H1 (cell line): ENCODE results near the gene PPP1R12B. TPM values are rescaled to one million over a fixed set of nuclear protein-coding genes. Genes with fewer than 3 reads are reported as not detected.
A peak's percentile ranks its signal among the peaks of the same experiment; 100 is the strongest.

Experiments used
- CTCF ChIA-PET: fragments of 300-600 bp; sonication (Branson Sonifier 250); formaldehyde crosslinking; loops from one replicate; lab custom pipeline; 2021; ENCODE audit not compliant: partially characterized antibody; lab: Charles Lee
- POLR2A ChIA-PET: fragments of 300-600 bp; sonication (Branson Sonifier 250); formaldehyde crosslinking; loops from one replicate; lab custom pipeline; 2021; ENCODE audit warnings: inconsistent platforms; ENCODE audit not compliant: partially characterized antibody; lab: Charles Lee
- DNase-seq, 2 experiments: peaks; one replicate each; pipeline versions ENCODE4 v3.0.0 to v3.0.0-alpha.2; 2010 to 2022; ENCODE audit warnings: low spot score in 2 of 2, low read depth in 1 of 2, mixed read lengths in 1 of 2
- FAIRE-seq: peaks from 2 replicates; lab custom pipeline; 2011; peaks lifted over from hg19 to GRCh38; lab: Jason Lieb, UNC
- H2AFZ ChIP-seq: 2 replicates; pipeline ENCODE4 v1.8.1; 2012; ENCODE audit warnings: low read length, inconsistent platforms
- H2AK5ac ChIP-seq: 2 replicates; pipeline ENCODE4 v1.6.1; 2013; ENCODE audit warnings: low read depth, low read length
- H2BK120ac ChIP-seq: replicated peaks from 2 replicates; pipeline ENCODE3; 2013; ENCODE audit warnings: low read depth, low read length, inconsistent platforms
- H2BK12ac ChIP-seq: 2 replicates; pipeline ENCODE4 v1.6.1; 2013; ENCODE audit warnings: low read depth, low read length
- H2BK15ac ChIP-seq: 2 replicates; pipeline ENCODE4 v1.6.1; 2013; ENCODE audit warnings: low read length
- H2BK20ac ChIP-seq: 2 replicates; pipeline ENCODE4 v1.6.1; 2013; ENCODE audit warnings: low read length
- H2BK5ac ChIP-seq: 2 replicates; pipeline ENCODE4 v1.6.1; 2013; ENCODE audit warnings: low read depth, low read length
- H3K14ac ChIP-seq: 2 replicates; pipeline ENCODE4 v1.6.1; 2013; ENCODE audit warnings: inconsistent platforms; ENCODE audit not compliant: insufficient read length
- H3K18ac ChIP-seq: 2 replicates; pipeline ENCODE4 v1.6.1; 2013; ENCODE audit warnings: low read length; ENCODE audit errors: extremely low read depth
- H3K23ac ChIP-seq: 2 replicates; pipeline ENCODE4 v1.6.1; 2013; ENCODE audit warnings: inconsistent platforms; ENCODE audit not compliant: insufficient read length
- H3K23me2 ChIP-seq: 2 replicates; pipeline ENCODE4 v1.6.1; 2013; ENCODE audit warnings: low read depth, low read length
- H3K27ac ChIP-seq: 2 replicates; pipeline ENCODE4 v1.6.1; 2011; ENCODE audit warnings: low read depth, low read length, inconsistent platforms
- H3K27me3 ChIP-seq, 4 experiments: replicated peaks in 1 of 4; 1 replicate in 1 of 4; 2 replicates in 3 of 4; pipeline versions ENCODE4 v1.6.1 to v1.8.1; 2011 to 2013; ENCODE audit warnings: low read length in 3 of 4, mild to moderate bottlenecking in 3 of 4, inconsistent platforms in 2 of 4, mixed read lengths in 2 of 4, moderate library complexity in 1 of 4; ENCODE audit not compliant: control insufficient read depth in 3 of 4, insufficient read depth in 3 of 4; ENCODE audit errors: extremely low read depth in 1 of 4
- H3K36me3 ChIP-seq, 4 experiments: 2 replicates each; pipeline versions ENCODE4 v1.6.1 to v1.8.1; 2011 to 2013; ENCODE audit warnings: mild to moderate bottlenecking in 4 of 4, low read length in 3 of 4, moderate library complexity in 2 of 4, control low read depth in 1 of 4, inconsistent platforms in 1 of 4; ENCODE audit not compliant: insufficient read depth in 4 of 4, control insufficient read depth in 2 of 4
- H3K4ac ChIP-seq: replicated peaks from 2 replicates; pipeline ENCODE3; 2013; ENCODE audit warnings: low read length, low read depth, mixed read lengths, inconsistent platforms; ENCODE audit not compliant: insufficient read length
- H3K4me1 ChIP-seq, 4 experiments: replicated peaks in 1 of 4; 1 replicate in 1 of 4; 2 replicates in 3 of 4; pipeline versions ENCODE4 v1.6.1 to v1.8.1; 2011 to 2013; ENCODE audit warnings: low read length in 3 of 4, inconsistent platforms in 2 of 4, mixed read lengths in 1 of 4; ENCODE audit not compliant: insufficient read depth in 4 of 4, control insufficient read depth in 3 of 4
- H3K4me2 ChIP-seq, 2 experiments: 2 replicates each; pipeline versions ENCODE4 v1.6.1 to v1.8.1; 2011 to 2013; ENCODE audit warnings: low read depth in 2 of 2, low read length in 2 of 2, control low read depth in 1 of 2, inconsistent platforms in 1 of 2, mild to moderate bottlenecking in 1 of 2; ENCODE audit not compliant: insufficient read depth in 1 of 2
- H3K4me3 ChIP-seq, 4 experiments: fragments of 200-600, 300-600 bp in 1 of 4; sonication (generic), shearing (Covaris generic), sonication (Bioruptor Twin) in 1 of 4; 2 replicates each; pipeline versions ENCODE4 v1.5.1 to v1.8.1; 2011 to 2016; ENCODE audit warnings: low read length in 4 of 4, low read depth in 3 of 4, control low read depth in 2 of 4, inconsistent platforms in 2 of 4, mild to moderate bottlenecking in 2 of 4, mixed read lengths in 1 of 4, moderate library complexity in 1 of 4; ENCODE audit not compliant: insufficient read depth in 2 of 4; ENCODE audit errors: extremely low read depth in 1 of 4
- H3K56ac ChIP-seq: replicated peaks from 2 replicates; pipeline ENCODE3; 2013; ENCODE audit warnings: low read depth, mild to moderate bottlenecking, mixed read lengths, low read length, inconsistent platforms; ENCODE audit not compliant: insufficient read length
- H3K79me1 ChIP-seq: 2 replicates; pipeline ENCODE4 v1.6.1; 2013; ENCODE audit warnings: low read depth, low read length, control low read depth
- H3K79me2 ChIP-seq, 2 experiments: 2 replicates each; pipeline versions ENCODE4 v1.6.1 to v1.8.1; 2012 to 2013; ENCODE audit warnings: low read length in 2 of 2, mild to moderate bottlenecking in 2 of 2, inconsistent platforms in 1 of 2; ENCODE audit not compliant: insufficient read depth in 2 of 2, control insufficient read depth in 1 of 2
- H3K9ac ChIP-seq, 4 experiments: replicated peaks in 1 of 4; 1 replicate in 1 of 4; 2 replicates in 3 of 4; pipeline versions ENCODE4 v1.6.1 to v1.8.1; 2011 to 2013; ENCODE audit warnings: low read depth in 3 of 4, low read length in 3 of 4, control low read depth in 2 of 4, mild to moderate bottlenecking in 2 of 4, moderate library complexity in 2 of 4, inconsistent platforms in 1 of 4; ENCODE audit errors: extremely low read depth in 1 of 4
- H3K9me3 ChIP-seq, 2 experiments: 2 replicates each; pipeline versions ENCODE4 v1.6.1 to v1.8.1; 2012 to 2013; ENCODE audit warnings: mild to moderate bottlenecking in 2 of 2, moderate library complexity in 2 of 2, control low read depth in 1 of 2, inconsistent platforms in 1 of 2, low read depth in 1 of 2, low read length in 1 of 2, mixed read lengths in 1 of 2; ENCODE audit not compliant: insufficient read depth in 2 of 2
- H4K20me1 ChIP-seq, 2 experiments: replicated peaks in 1 of 2; 2 replicates each; pipeline versions ENCODE3 to v1.8.1; 2011 to 2013; ENCODE audit warnings: inconsistent platforms in 2 of 2, low read length in 2 of 2, mild to moderate bottlenecking in 1 of 2; ENCODE audit not compliant: insufficient read depth in 2 of 2, control insufficient read depth in 1 of 2
- H4K5ac ChIP-seq: 2 replicates; pipeline ENCODE4 v1.6.1; 2013; ENCODE audit warnings: low read length, low read depth, mixed read lengths, inconsistent platforms; ENCODE audit not compliant: insufficient read length
- H4K8ac ChIP-seq: 2 replicates; pipeline ENCODE4 v1.8.0; 2013; ENCODE audit warnings: mild to moderate bottlenecking, moderate library complexity, low read length, inconsistent platforms; ENCODE audit not compliant: insufficient read depth; ENCODE audit errors: extremely low read depth
- H4K91ac ChIP-seq: replicated peaks from 2 replicates; pipeline ENCODE3; 2013; ENCODE audit warnings: low read length, mixed read lengths, inconsistent platforms; ENCODE audit not compliant: insufficient read length
- BACH1 ChIP-seq: IDR thresholded peaks from 2 replicates; pipeline ENCODE4 v1.6.1; 2012; ENCODE audit warnings: low read length, improper control_type of control experiment
- CBX8 ChIP-seq: fragments of 300-800, 300-1000 bp; sonication (generic); IDR thresholded peaks from 2 replicates; pipeline ENCODE4 v1.7.1; 2016; ENCODE audit warnings: low read depth, low read length, borderline replicate concordance
- CHD2 ChIP-seq: IDR thresholded peaks from 2 replicates; pipeline ENCODE4 v1.6.1; 2012; ENCODE audit warnings: low read length, improper control_type of control experiment
- EZH2 ChIP-seq: fragments of 200-600 bp; sonication (generic); IDR thresholded peaks from 2 replicates; pipeline ENCODE4 v1.7.1; 2012; ENCODE audit warnings: low read depth, mild to moderate bottlenecking, moderate library complexity, low read length, inconsistent platforms; ENCODE audit not compliant: severe bottlenecking
- HDAC2 ChIP-seq, 2 experiments: fragments of 300-600 bp in 1 of 2; sonication (generic) in 1 of 2; IDR thresholded peaks; 2 replicates each; pipeline ENCODE4 v1.6.1; 2011 to 2012; ENCODE audit warnings: low read depth in 2 of 2, low read length in 2 of 2, mild to moderate bottlenecking in 2 of 2, moderate library complexity in 2 of 2, borderline replicate concordance in 1 of 2, inconsistent platforms in 1 of 2
- PHF8 ChIP-seq: fragments of 200-600 bp; sonication (generic); conservative IDR thresholded peaks from 2 replicates; pipeline ENCODE4 v1.7.1; 2012; ENCODE audit warnings: low read depth, mild to moderate bottlenecking, inconsistent platforms, low read length, moderate library complexity
- RXRA ChIP-seq: IDR thresholded peaks from 2 replicates; pipeline ENCODE4 v1.6.1; 2011; ENCODE audit warnings: low read depth, mild to moderate bottlenecking, low read length, moderate library complexity; ENCODE audit not compliant: insufficient read depth
- SUZ12 ChIP-seq: fragments of 200-600 bp; sonication (generic); IDR thresholded peaks from 2 replicates; pipeline ENCODE4 v1.6.1; 2012; ENCODE audit warnings: mild to moderate bottlenecking, inconsistent platforms, low read length, moderate library complexity, mixed read lengths
- TEAD4 ChIP-seq: IDR thresholded peaks from 2 replicates; pipeline ENCODE4 v1.6.1; 2012; ENCODE audit warnings: low read depth, low read length, inconsistent platforms, mixed read lengths
- WGBS, 2 experiments: shearing (Covaris generic) in 1 of 2; methylation state at CpG; one replicate each; pipeline versions ENCODE4 v1.1.6 to v1.1.7; 2013 to 2015; ENCODE audit warnings: low lambda C conversion rate in 2 of 2, mixed read lengths in 2 of 2, inconsistent platforms in 1 of 2, low coverage in 1 of 2, missing lambda C conversion rate in 1 of 2; ENCODE audit not compliant: insufficient replicate concordance in 2 of 2, insufficient coverage in 1 of 2, insufficient read length in 1 of 2; ENCODE audit errors: extremely low coverage in 1 of 2, missing lambda C conversion rate in 1 of 2; 5-methylcytosine and 5-hydroxymethylcytosine counted together
- polyA plus RNA-seq, 7 experiments: library from polyadenylated mRNA; depleted of rRNA in 3 of 7; stranded (reverse) in 5 of 7; unstranded in 2 of 7; fragments of >200 nt in 5 of 7; fragments of 200-250 nt in 2 of 7; gene quantifications; 1 replicate in 5 of 7; 2 replicates in 1 of 7; 4 replicates in 1 of 7; pipeline versions ENCODE4 v1.2.1 to v1.2.3, GENCODE V29; 2011 to 2013; ENCODE audit warnings: missing spikeins in 2 of 7, mixed read lengths in 2 of 7
- total RNA-seq: library from RNA; stranded (reverse); fragmentation: NEBNext Ultra II Directional; extraction: Animal tissue kit (Norgen Biotek cat#: 25700); gene quantifications from 2 replicates; pipeline ENCODE4 v1.2.1, GENCODE V29; 2021

PPP1R12B gene
- total and polyA plus RNA-seq, 2 of the 8 experiments (the other 6 are each of a cell fraction or from before 2014, with no cell fraction given), result 7.9 to 18.7 TPM

DNA sequence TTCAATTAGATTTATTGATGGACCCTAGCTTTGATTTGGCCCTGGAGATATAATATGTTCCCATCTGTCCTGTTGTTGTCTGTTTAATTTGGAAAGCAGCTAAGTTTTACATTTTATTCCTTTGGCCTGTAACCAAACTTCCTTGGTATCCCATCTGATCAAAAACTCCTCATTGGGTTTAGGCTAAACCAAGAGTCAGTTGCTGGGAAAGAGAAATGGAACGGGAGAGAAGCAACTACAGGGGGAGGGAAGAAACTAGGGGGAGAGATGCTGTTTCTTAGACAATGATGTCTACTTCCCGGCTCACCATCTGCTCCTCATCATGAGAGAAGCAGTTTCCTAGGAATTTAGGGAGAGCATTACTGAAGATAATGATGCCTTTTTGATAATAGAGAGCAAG, 219.9 kb downstream of the PPP1R12B start:
- H3K56ac ChIP-seq, result no peak overlapping the region
- POLR2A ChIA-PET, result interaction anchor here (1.0 to 1.4 kb wide), 5 partner anchors 9 to 64 kb away, joined by 3 to 4 read pairs (median 4); no protein-coding TSS in a partner anchor
- H4K91ac ChIP-seq, result no peak overlapping the region
- no peak overlapping the region for H4K8ac ChIP-seq
- CTCF ChIA-PET, result interaction anchor here (0.7 to 10.1 kb wide), 10 partner anchors 10 to 569 kb away, joined by 3 to 78 read pairs (median 5); no protein-coding TSS in a partner anchor
- H3K4me2 ChIP-seq, result peak overlapping the region in 1 of 2 experiments; percentile 36; a peak in 1 of 4 replicates
- H3K79me2 ChIP-seq, result no peaks in the 10 kb centered on the region
- H3K18ac ChIP-seq, result no peak overlapping the region
- no peak overlapping the region for H3K9ac ChIP-seq
- no peak overlapping the region for H3K4ac ChIP-seq
- H3K14ac ChIP-seq, result no peak overlapping the region
- H3K27me3 ChIP-seq, result no peaks in the 10 kb centered on the region
- H4K5ac ChIP-seq, result no peak overlapping the region
- H3K4me1 ChIP-seq, result peaks cover 4 to 25% (median 15%) of the 10 kb centered on the region in 4 experiments; a peak in 6 of 7 replicates
- no peak overlapping the region for H2BK15ac ChIP-seq
- DNase-seq (no peak), FAIRE-seq (no peak)
- H3K23ac ChIP-seq, result no peak overlapping the region
- no peak overlapping the region for H2BK120ac ChIP-seq
- no peaks in the 10 kb centered on the region for H3K36me3 ChIP-seq
- H3K4me3 ChIP-seq, result no peak overlapping the region; a peak in 1 of 8 replicates
- H3K27ac ChIP-seq, result no peak overlapping the region
- WGBS, 2 experiments, result 75% methylated on average over 2 of the region's 2 CpGs; no CpG with 5 or more reads in 1 of the 2 experiments
- H2AK5ac ChIP-seq, result no peak overlapping the region
- H3K9me3 ChIP-seq, result no peaks in the 10 kb centered on the region
- no peaks in the 10 kb centered on the region for H3K79me1 ChIP-seq
- H2BK5ac ChIP-seq, result peak overlapping the region; percentile 22; the same call in 1 of the 2 replicates
- no peak overlapping the region for H2BK20ac ChIP-seq
- H4K20me1 ChIP-seq, result no peaks in the 10 kb centered on the region
- no peak overlapping the region for H2AFZ ChIP-seq
- H2BK12ac ChIP-seq, result no peak overlapping the region; the same call in 1 of the 2 replicates
- no peaks in the 10 kb centered on the region for H3K23me2 ChIP-seq
- TF ChIP-seq BACH1 (no peak), CHD2 (no peak), TEAD4 (no peak), RXRA (no peak), SUZ12 (no peak), CBX8 (no peak), PHF8 (no peak), EZH2 (no peak), HDAC2 (IDR thresholded peaks at IDR 0.05; ENCODE audit: borderline replicate concordance in 1 of 2, low read depth in 2 of 2, low read length in 2 of 2) (no peak)
